Measurements from ENCODE around the gene ZSCAN9. TPM values are rescaled to one million over a fixed set of nuclear protein-coding genes. Genes with fewer than 3 reads are reported as not detected.

Gene ZSCAN9
- total and polyA plus RNA-seq, 9 of the 15 experiments (the other 6 are each of a cell fraction or from before 2014, with no cell fraction given): 18.8 to 48.9 (median 28.7) TPM

- TF ChIP-seq ATF6 (CRISPR knock-in tag; IDR thresholded peaks at IDR 0.05): peak; percentile 49; the same call in 1 of the 2 replicates
- TF ChIP-seq SMAD4 (CRISPR knock-in tag; conservative IDR thresholded peaks at IDR 0.05): no peak
- peak; percentile 13; the same call in 1 of the 2 replicates for TF ChIP-seq TOE1 (IDR thresholded peaks at IDR 0.05; ENCODE audit: borderline replicate concordance)
- peak; percentile 97 for TF ChIP-seq TOE1 (CRISPR knock-in tag; IDR thresholded peaks at IDR 0.05; ENCODE audit: borderline replicate concordance, low read depth)
- TF ChIP-seq SIX5 (IDR thresholded peaks at IDR 0.05; ENCODE audit: borderline replicate concordance in 1 of 2, insufficient read depth in 1 of 2, low read depth in 1 of 2, low read length in 2 of 2): no peak
- TF ChIP-seq HEY1 (CRISPR knock-in tag; IDR thresholded peaks at IDR 0.05; ENCODE audit: borderline replicate concordance): no peak
- peak; percentile 71 for TF ChIP-seq CREB1 (IDR thresholded peaks at IDR 0.05)
- peak; percentile 71; the same call in 1 of the 2 replicates for TF ChIP-seq CREB1 (CRISPR knock-in tag; IDR thresholded peaks at IDR 0.05)
- no peak for TF ChIP-seq NRF1 (conservative IDR thresholded peaks at IDR 0.05 in 1 of 2, IDR thresholded peaks at IDR 0.05 in 1 of 2)
- peak; percentile 87 for TF ChIP-seq TEAD4 (IDR thresholded peaks at IDR 0.05; ENCODE audit: low read length)
- no peak for TF ChIP-seq TEAD4 (CRISPR knock-in tag; IDR thresholded peaks at IDR 0.05; ENCODE audit: borderline replicate concordance)
- no peak; the same call in 1 of the 2 replicates for TF ChIP-seq NR2C2 (CRISPR knock-in tag; IDR thresholded peaks at IDR 0.05)
- TF ChIP-seq NR2C2 (tag; IDR thresholded peaks at IDR 0.05): peak; percentile 66
- TF ChIP-seq MXI1 (IDR thresholded peaks at IDR 0.05; ENCODE audit: low read depth, low read length): peak; percentile 40; the same call in 1 of the 2 replicates
- no peak for TF ChIP-seq ZBTB34 (CRISPR knock-in tag; IDR thresholded peaks at IDR 0.05)
- no peak for TF ChIP-seq ZNF511 (CRISPR knock-in tag; IDR thresholded peaks at IDR 0.05)
- no peak for TF ChIP-seq HCFC1 (IDR thresholded peaks at IDR 0.05; ENCODE audit: low read depth, low read length)
- TF ChIP-seq HNRNPL (IDR thresholded peaks at IDR 0.05; ENCODE audit: low read depth, low read length): no peak
- TF ChIP-seq ZZZ3 (IDR thresholded peaks at IDR 0.05): no peak
- TF ChIP-seq STAT5B (CRISPR knock-in tag; IDR thresholded peaks at IDR 0.05): no peak
- TF ChIP-seq, protein P1, sequence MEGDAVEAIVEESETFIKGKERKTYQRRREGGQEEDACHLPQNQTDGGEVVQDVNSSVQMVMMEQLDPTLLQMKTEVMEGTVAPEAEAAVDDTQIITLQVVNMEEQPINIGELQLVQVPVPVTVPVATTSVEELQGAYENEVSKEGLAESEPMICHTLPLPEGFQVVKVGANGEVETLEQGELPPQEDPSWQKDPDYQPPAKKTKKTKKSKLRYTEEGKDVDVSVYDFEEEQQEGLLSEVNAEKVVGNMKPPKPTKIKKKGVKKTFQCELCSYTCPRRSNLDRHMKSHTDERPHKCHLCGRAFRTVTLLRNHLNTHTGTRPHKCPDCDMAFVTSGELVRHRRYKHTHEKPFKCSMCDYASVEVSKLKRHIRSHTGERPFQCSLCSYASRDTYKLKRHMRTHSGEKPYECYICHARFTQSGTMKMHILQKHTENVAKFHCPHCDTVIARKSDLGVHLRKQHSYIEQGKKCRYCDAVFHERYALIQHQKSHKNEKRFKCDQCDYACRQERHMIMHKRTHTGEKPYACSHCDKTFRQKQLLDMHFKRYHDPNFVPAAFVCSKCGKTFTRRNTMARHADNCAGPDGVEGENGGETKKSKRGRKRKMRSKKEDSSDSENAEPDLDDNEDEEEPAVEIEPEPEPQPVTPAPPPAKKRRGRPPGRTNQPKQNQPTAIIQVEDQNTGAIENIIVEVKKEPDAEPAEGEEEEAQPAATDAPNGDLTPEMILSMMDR (IDR thresholded peaks at IDR 0.05 in 2 of 3, conservative IDR thresholded peaks at IDR 0.05 in 1 of 3; ENCODE audit: insufficient read depth in 2 of 3, low read depth in 1 of 3, low read length in 3 of 3): peak in 2 of 3 experiments; percentile 46 to 55; a peak in 5 of 6 replicates
- no peak for TF ChIP-seq SMARCB1 (IDR thresholded peaks at IDR 0.05; ENCODE audit: insufficient read length, low read depth)
- no peak for TF ChIP-seq POLR2AphosphoS2 (IDR thresholded peaks at IDR 0.05; ENCODE audit: low read length)
Observed at GRCh38 chr6:28212510-28213212, 12.4 kb upstream of the ZSCAN9 start (continued).

Measured in K562 (cell line).